Midbrain (tissue), 1 donor: ENCODE results near the gene SVEP1.

Source experiments
- DNase-seq: peaks from one replicate; lab custom pipeline; 2025; lab: John Stamatoyannopoulos, UW

SVEP1 gene

GRCh38 chr9:110319781-110320492, 259.6 kb downstream of the SVEP1 start:
- DNase-seq = no peak

GRCh38 chr9:110317911-110318310, 261.6 kb downstream of the SVEP1 start:
- no peak for DNase-seq

GRCh38 chr9:110316261-110317075, 263.1 kb downstream of the SVEP1 start:
- DNase-seq = no peak
